Smooth muscle cell (in vitro differentiated cells): Measurements from ENCODE around the gene CCDC136. TPM values are rescaled to one million over a fixed set of nuclear protein-coding genes. Genes with fewer than 3 reads are reported as not detected.

Experiments used
- DNase-seq: peaks from one replicate; lab custom pipeline; 2025; ENCODE audit not compliant: unreplicated experiment; lab: John Stamatoyannopoulos, UW
- H2AFZ ChIP-seq: fragments of 200-600 bp; sonication (generic); 2 replicates; pipeline ENCODE4 v1.6.0; 2016; ENCODE audit warnings: antibody characterized with exemption, low read depth, mild to moderate bottlenecking
- H3F3A ChIP-seq: fragments of 200-600 bp; sonication (generic); 2 replicates; pipeline ENCODE4 v1.6.0; 2017; ENCODE audit warnings: antibody characterized with exemption, low read depth
- H3K27ac ChIP-seq: fragments of 200-600 bp; sonication (generic); 2 replicates; pipeline ENCODE4 v1.5.1; 2016; ENCODE audit warnings: low read depth, mild to moderate bottlenecking
- H3K27me3 ChIP-seq: fragments of 200-600 bp; sonication (generic); 2 replicates; pipeline ENCODE4 v1.6.1; 2016; ENCODE audit warnings: low read depth, mild to moderate bottlenecking
- H3K36me3 ChIP-seq: fragments of 200-600 bp; sonication (generic); 2 replicates; pipeline ENCODE4 v1.5.1; 2016; ENCODE audit warnings: low read depth
- H3K4me1 ChIP-seq: fragments of 200-600 bp; sonication (generic); 2 replicates; pipeline ENCODE4 v1.5.1; 2016; ENCODE audit warnings: low read depth
- H3K4me2 ChIP-seq: fragments of 200-600 bp; sonication (generic); 2 replicates; pipeline ENCODE4 v1.6.0; 2016; ENCODE audit warnings: mild to moderate bottlenecking
- H3K4me3 ChIP-seq: fragments of 200-600 bp; sonication (generic); 2 replicates; pipeline ENCODE4 v1.5.1; 2016; ENCODE audit warnings: mild to moderate bottlenecking
- H3K79me2 ChIP-seq: fragments of 200-600 bp; sonication (generic); 2 replicates; pipeline ENCODE4 v1.6.0; 2016; ENCODE audit warnings: low read depth, mild to moderate bottlenecking
- H3K9ac ChIP-seq: fragments of 200-600 bp; sonication (generic); 2 replicates; pipeline ENCODE4 v1.6.0; 2016; ENCODE audit warnings: low read depth
- H3K9me3 ChIP-seq: fragments of 200-600 bp; sonication (generic); replicated peaks from 2 replicates; pipeline ENCODE4 v1.5.1; 2016; ENCODE audit warnings: low read depth
- H4K20me1 ChIP-seq: fragments of 200-600 bp; sonication (generic); 2 replicates; pipeline ENCODE4 v1.6.0; 2016; ENCODE audit warnings: low read depth
- WGBS: methylation state at CpG from one replicate; pipeline ENCODE4 v1.1.7; 2016; ENCODE audit warnings: low lambda C conversion rate; 5-methylcytosine and 5-hydroxymethylcytosine counted together
- polyA plus RNA-seq: library from polyadenylated mRNA; unstranded; fragments of >200 nt; fragmentation: Nextera tagmentation; extraction: Ambion mirVana; gene quantifications from 2 replicates; pipeline ENCODE4 v1.2.1, GENCODE V29; 2016
- total RNA-seq: library from RNA; depleted of rRNA; stranded (reverse); fragments of >200 nt; gene quantifications from 2 replicates; pipeline ENCODE4 v1.2.3, GENCODE V29; 2014
- TF ChIP-seq, protein P1 (sequence below): fragments of 200-600 bp; sonication (generic); IDR thresholded peaks from 2 replicates; pipeline ENCODE4 v1.5.1; 2017; ENCODE audit warnings: borderline replicate concordance, mild to moderate bottlenecking, antibody characterized with exemption; ENCODE audit not compliant: insufficient read depth, poor library complexity, severe bottlenecking

The CCDC136 gene
- total and polyA plus RNA-seq, 2 experiments from 2014 or later: 2.7 to 3.1 TPM

DNA sequence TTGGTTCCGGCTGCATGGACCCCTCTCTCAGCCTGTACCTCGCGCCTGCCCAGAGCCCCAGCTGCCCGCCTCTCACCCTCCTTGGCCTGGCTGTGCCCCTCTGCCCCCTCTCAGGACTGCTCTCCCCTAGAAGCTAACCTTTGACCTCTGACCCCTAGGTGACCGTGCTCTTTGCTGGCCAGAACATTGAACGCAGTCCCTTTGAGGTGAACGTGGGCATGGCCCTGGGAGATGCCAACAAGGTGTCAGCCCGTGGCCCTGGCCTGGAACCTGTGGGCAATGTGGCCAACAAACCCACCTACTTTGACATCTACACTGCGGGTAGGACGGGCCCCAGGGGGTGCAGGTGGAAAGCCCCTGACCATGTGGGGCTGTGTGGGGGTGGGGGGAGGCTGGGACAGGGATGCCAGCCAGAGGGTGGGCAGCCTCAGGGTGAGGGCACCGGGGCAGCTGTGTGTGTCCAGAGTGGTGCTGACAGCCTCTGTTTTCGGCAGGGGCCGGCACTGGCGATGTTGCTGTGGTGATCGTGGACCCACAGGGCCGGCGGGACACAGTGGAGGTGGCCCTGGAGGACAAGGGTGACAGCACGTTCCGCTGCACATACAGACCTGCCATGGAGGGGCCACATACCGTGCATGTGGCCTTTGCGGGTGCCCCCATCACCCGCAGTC lies 46.5 kb downstream of the CCDC136 start:
- no peaks in the 10 kb centered on the region for H3K9me3 ChIP-seq
- no peak overlapping the region for H2AFZ ChIP-seq
- H3F3A ChIP-seq: no peaks in the 10 kb centered on the region
- peaks cover 11% of the 10 kb centered on the region for H3K4me1 ChIP-seq
- no peaks in the 10 kb centered on the region for H3K27me3 ChIP-seq
- no peak overlapping the region for H3K27ac ChIP-seq
- no peaks in the 10 kb centered on the region for H3K79me2 ChIP-seq
- DNase-seq: no peak
- H3K9ac ChIP-seq: no peak overlapping the region
- 95% methylated on average over 20 of the region's 22 CpGs for WGBS
- no peak overlapping the region for H3K4me3 ChIP-seq
- H3K4me2 ChIP-seq: no peak overlapping the region
- TF ChIP-seq, protein P1, sequence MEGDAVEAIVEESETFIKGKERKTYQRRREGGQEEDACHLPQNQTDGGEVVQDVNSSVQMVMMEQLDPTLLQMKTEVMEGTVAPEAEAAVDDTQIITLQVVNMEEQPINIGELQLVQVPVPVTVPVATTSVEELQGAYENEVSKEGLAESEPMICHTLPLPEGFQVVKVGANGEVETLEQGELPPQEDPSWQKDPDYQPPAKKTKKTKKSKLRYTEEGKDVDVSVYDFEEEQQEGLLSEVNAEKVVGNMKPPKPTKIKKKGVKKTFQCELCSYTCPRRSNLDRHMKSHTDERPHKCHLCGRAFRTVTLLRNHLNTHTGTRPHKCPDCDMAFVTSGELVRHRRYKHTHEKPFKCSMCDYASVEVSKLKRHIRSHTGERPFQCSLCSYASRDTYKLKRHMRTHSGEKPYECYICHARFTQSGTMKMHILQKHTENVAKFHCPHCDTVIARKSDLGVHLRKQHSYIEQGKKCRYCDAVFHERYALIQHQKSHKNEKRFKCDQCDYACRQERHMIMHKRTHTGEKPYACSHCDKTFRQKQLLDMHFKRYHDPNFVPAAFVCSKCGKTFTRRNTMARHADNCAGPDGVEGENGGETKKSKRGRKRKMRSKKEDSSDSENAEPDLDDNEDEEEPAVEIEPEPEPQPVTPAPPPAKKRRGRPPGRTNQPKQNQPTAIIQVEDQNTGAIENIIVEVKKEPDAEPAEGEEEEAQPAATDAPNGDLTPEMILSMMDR: no peak
- peaks cover 88% of the 10 kb centered on the region for H4K20me1 ChIP-seq
- H3K36me3 ChIP-seq: no peaks in the 10 kb centered on the region

DNA sequence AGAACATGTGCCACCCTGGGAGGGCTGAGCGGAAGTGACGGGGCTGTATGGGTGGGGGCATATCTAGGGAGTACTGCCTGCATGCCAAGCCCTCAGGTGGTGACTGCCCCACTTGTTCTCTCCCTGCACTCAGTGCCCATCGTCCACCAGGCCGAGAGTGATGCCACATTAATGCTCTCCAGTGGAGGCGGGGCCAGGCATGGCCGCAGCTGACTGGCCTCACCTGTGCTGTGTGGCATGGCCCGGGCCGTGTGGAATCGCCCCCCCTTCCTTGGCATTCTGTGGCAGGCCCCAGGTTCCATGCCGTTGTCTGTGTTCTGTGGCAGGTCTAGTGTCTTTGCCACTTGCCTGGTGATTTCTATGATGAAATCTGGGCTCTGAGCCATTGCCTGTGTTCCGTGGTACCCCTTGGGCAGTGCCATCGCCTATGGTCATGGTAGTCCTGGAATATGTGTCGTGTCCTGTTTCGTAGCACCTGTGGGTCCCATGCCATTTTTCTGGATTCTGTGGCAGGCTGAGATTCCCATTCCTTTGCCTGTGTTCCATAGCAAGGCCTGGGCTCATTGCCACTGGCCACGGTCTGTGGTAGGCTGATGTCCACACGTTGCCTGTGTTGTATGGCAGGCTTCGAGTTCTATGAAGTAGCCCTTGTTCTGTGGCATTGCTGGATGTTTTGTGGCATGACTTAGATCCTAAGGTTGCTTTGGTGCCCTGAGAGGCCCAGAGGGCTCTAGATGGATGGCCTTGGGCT lies 47.4 kb downstream of the CCDC136 start:
- Histone ChIP-seq H3K4me3 (no peak overlapping the region), H3K27me3 (no peaks in the 10 kb centered on the region), H4K20me1 (peaks cover 87% of the 10 kb centered on the region), H3F3A (no peaks in the 10 kb centered on the region), H3K9me3 (no peaks in the 10 kb centered on the region), H3K27ac (no peak overlapping the region), H3K4me1 (peaks cover 2% of the 10 kb centered on the region), H3K79me2 (no peaks in the 10 kb centered on the region), H3K9ac (no peak overlapping the region), H3K4me2 (no peak overlapping the region), H3K36me3 (no peaks in the 10 kb centered on the region), H2AFZ (no peak overlapping the region)
- TF ChIP-seq, protein P1: no peak
- 96% methylated on average over 17 of the region's 17 CpGs for WGBS
- no peak for DNase-seq

- H3K9ac ChIP-seq: no peak overlapping the region
- no peaks in the 10 kb centered on the region for H3K36me3 ChIP-seq
- H3K4me2 ChIP-seq: no peak overlapping the region
- H3K4me1 ChIP-seq: no peaks in the 10 kb centered on the region
- H2AFZ ChIP-seq: no peak overlapping the region
- H3K27me3 ChIP-seq: no peaks in the 10 kb centered on the region
- no peaks in the 10 kb centered on the region for H3K79me2 ChIP-seq
- DNase-seq: no peak
- WGBS: 97% methylated on average over 13 of the region's 13 CpGs
- H3K9me3 ChIP-seq: no peaks in the 10 kb centered on the region
- no peaks in the 10 kb centered on the region for H3F3A ChIP-seq
- TF ChIP-seq, protein P1: no peak
- peaks cover 82% of the 10 kb centered on the region for H4K20me1 ChIP-seq
- H3K27ac ChIP-seq: no peak overlapping the region
- H3K4me3 ChIP-seq: no peak overlapping the region
Measured at GRCh38 chr7:128839751-128840177, 48.0 kb downstream of the CCDC136 start.
